Activated CD8-positive, alpha-beta memory T cell treated with anti-CD3 and anti-CD28 coated beads, Interleukin-2, amount 50 U/mL, for 4 hours (primary cell): ENCODE data around the gene NARS2.
"Not testable (repeated sequence)": the region's sequence is repeated elsewhere in the genome, so short reads cannot be mapped to it uniquely, and the experiment has no call there.

ENCODE experiments used
- DNase-seq: peaks from one replicate; pipeline ENCODE4 v3.0.0-alpha.2; 2020

The NARS2 gene

GRCh38 chr11:78472905-78473304 lies 101.8 kb downstream of the NARS2 start:
- no peak for DNase-seq

GRCh38 chr11:78472382-78472781 lies 102.3 kb downstream of the NARS2 start:
- DNase-seq = no peak

DNA sequence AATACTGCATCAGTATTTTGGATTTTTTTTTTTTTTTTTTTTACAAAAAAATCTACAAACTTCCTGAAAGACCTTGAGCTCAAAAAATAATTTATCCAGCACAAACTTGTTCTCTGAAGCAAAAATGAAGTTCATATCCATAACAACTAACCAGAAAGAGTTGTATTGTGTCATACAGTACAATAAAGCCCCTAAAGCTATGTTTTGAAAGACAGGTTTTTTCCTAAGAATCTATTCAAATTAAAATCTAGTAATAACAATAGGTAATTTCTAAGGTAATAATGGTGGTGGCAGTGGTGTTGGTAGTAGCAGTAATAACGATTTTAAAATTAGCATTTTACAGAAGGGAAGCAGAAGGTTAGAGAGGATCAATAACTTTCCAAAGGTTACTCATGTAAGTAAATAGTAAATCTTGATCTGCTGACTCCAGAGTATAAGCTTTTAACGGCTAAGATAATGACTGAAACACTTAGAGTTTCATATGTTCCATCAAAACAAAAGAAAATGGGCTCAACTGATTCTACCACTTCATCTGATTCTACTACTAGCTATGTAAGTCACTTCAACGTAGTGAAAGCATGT lies 103.7 kb downstream of the NARS2 start:
- DNase-seq = no peak

DNA sequence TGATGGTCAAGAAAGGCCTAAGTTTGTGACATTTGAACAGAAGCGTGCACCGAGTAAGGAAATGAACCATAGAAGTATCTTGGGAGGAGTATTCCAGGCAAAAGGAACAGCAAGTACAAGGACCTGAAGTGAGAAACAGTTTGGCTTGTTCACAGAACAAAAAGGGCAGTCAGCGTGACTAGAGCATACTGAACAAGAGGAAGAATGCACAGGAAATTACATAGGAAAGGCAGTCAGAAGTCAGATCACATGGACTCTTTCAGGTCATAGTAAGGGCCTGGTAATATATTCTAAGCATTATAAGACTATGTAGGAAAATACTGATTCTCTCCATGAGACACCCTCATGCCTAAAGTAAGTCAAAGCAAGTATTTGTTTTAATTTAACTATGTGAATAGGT lies 104.8 kb downstream of the NARS2 start:
- no peak for DNase-seq

DNA sequence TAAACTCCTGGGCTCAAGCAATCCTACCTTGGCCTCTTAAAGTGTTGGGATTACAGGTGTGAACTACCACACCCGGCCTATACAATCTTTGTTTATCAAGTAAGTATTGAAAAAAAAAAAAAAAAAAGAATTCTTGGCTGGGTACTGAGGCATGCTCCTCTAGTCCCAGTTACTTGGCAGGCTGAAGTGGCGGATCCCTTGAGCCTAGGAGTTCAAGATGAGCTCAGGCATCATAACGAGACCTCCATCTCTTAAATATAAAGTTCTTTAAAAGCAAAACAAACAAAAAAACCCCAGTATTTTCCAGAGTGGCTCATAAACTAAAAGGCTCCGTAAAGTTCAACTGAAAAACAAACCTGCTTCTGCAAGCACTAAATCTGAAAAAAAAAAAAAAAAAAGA lies 106.7 kb downstream of the NARS2 start:
- no peak for DNase-seq

- no peak for DNase-seq
These were observed 107.3 kb downstream of the NARS2 start for GRCh38 chr11:78467370-78467769.

GRCh38 chr11:78465169-78465942 lies 109.3 kb downstream of the NARS2 start:
- peak; percentile 14 for DNase-seq

DNA sequence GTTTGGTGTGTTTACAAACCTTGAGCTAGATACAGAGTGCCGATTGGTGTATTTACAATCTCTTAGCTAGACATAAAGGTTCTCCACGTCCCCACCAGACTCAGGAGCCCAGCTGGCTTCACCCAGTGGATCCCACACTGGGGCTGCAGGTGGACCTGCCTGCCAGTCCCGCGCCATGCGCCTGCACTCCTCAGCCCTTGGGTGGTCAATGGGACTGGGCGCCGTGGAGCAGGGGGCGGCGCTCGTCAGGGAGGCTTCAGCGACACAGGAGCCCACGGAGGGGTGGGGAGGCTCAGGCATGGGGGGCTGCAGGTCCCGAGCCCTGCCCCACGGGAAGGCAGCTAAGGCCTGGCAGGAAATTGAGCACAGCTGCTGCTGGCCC lies 109.9 kb downstream of the NARS2 start:
- DNase-seq = not testable (repeated sequence)

- no peak for DNase-seq
These were observed 114.2 kb downstream of the NARS2 start for GRCh38 chr11:78460471-78460870.

- DNase-seq = no peak
These were observed 114.9 kb downstream of the NARS2 start for GRCh38 chr11:78459738-78460137.

DNA sequence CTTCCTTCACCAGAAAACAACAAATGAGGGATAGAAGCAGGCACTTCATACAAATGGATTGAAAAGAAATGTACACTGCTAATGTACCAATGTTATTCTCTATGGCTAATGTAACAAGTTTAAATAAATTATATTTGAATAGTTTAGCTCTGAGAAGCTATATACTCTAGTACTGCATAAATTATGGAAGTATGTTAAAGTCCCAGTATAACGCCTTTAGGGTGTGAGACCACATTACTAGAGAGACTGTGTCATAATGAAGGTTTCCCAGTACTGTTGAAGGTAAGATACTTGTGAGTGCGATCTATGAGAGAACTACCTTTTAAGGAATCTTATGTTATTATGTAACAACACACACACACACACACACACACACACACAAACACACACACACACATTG lies 117.2 kb downstream of the NARS2 start:
- DNase-seq = no peak

DNA sequence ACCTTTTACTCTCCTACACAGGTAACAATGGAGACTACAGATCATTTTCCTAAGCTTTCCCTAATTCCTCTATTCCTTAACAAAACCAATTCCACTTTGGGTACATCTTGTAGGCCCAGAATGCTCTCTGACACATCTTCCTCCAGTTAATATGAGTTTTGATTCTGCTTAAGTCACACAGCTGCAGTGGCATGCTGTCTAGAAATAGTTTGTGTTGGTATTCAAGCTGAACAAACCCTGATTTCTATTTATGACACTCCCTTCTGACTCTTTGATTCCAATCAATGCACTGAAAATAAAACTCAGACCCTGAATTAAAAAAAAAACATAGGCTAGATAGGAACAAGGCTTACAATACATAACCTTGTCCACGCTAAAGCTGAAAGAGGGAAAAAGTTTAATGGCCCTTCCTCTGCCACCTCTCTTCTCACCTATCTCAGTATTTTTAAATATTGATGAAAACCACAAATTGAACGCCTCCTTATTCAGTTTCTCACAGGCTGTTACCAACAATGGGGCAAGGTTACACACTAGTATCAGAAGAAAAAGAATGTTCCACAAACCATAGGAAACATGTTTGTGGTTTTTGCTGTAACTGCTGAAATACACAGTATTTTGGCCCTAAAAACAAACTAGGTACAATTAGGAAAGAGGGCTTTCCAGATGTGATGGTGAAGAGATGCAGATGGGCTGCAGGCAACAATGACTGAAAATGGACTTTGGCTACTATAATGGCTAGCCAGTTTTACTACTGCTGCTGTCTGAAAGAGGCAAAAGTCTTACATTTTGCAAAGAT lies 121.3 kb downstream of the NARS2 start:
- DNase-seq = no peak

- DNase-seq = no peak
These were observed 123.1 kb downstream of the NARS2 start for GRCh38 chr11:78451371-78452150.

DNA sequence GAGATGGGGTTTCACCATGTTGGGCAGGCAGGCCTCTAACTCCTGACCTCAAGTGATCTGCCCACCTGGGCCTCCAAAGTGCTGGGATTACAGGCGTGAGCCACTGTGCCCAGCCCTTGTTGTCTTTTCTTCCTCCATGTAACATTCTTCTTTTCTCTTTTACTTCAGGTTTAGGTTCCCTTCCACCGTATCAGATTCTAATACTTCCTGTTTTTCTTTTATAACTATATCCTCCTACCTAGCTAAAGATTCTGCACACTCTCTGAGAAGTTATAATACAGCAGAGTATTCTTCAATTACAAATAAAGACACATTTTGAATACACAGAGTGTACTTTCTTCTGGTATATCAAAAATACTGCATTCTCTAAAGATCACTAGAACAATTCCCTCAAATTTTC lies 123.8 kb downstream of the NARS2 start:
- DNase-seq = no peak

DNA sequence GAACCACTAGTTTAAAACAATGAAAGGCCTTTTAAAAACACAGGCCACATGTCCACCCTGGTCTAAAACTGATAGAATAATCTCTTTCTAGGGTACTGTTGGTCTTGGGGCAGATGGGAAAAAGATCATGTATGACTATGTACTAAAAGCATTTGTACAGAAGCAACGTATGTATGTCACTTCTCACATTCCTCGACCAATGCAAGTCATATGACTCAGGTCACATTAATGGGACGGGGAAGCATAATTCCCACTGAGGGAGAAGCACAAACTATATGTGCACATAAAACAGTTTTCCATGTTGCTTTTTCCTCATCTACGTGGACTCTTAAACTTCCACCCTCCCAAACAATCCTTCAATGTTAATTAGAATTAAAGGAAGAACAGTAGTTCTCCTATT lies 124.8 kb downstream of the NARS2 start:
- DNase-seq = no peak

DNA sequence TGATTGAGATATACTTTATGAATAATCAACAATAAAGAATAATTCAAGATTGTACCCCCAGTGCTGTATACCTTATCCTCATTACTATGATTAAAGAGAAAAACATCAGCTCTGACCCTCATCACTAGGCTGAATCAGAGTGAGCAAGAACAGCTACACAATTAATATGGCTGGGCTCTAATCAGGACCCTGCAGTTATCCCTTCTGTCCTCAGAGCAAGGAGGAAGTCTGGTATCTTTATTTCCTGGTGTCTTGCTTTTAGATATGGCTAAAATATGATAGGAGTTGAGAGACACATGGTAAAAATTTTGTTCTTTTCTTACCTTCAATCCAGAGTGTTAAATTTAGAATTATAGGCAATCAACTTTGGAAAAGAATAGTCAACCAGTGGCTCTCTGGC lies 128.5 kb downstream of the NARS2 start:
- DNase-seq = no peak

- no peak for DNase-seq
These were observed 129.9 kb downstream of the NARS2 start for GRCh38 chr11:78444726-78445125.

- DNase-seq = no peak
These were observed 132.7 kb downstream of the NARS2 start for GRCh38 chr11:78441956-78442355.

- no peak for DNase-seq
These were observed 136.2 kb downstream of the NARS2 start for GRCh38 chr11:78438298-78438975.

DNA sequence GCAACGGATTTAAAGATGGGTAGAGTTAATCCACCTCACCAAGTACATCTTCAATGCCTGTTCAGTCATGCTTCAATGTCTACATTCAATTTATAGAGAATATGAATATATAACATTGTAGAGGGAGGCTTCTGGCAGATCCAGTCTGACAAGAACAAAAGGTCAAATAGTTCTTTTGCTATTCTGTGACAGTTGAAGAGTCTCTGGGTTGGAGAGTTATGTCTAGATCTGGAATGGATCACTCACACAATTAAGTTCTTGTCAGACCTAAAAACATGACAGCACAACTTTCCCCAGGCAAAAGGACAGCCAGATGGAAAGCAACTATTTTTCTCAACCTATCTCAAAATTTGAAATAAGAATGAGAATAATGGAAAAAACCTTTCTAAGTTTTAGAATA lies 141.7 kb downstream of the NARS2 start:
- DNase-seq = no peak

GRCh38 chr11:78432058-78432515 lies 142.6 kb downstream of the NARS2 start:
- no peak for DNase-seq

DNA sequence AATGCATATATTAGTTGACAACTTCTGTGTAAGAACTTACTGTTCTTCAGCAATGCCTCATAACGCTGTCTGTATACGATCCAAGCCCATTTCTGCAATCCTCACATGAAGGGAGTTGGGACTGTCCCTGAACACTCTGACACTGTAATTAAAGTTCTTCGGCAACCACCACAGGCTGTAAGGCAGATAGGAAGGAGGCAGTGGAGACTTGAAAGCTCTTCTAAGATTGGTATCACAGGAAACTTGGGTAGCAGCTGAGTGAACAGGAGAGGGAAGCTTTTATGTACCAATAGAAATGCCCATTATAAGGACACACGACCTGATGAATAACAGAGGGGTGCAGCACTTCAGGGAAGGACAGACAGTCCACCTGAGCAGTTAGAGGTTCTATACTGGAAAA lies 145.0 kb downstream of the NARS2 start:
- DNase-seq = no peak

GRCh38 chr11:78429209-78429608 lies 145.5 kb downstream of the NARS2 start:
- DNase-seq = no peak
